GM12878 (cell line): ENCODE results near the gene WDTC1. TPM values are rescaled to one million over a fixed set of nuclear protein-coding genes. Genes with fewer than 3 reads are reported as not detected.

Experiments used
- ATAC-seq: fragments of 200-7000 bp; cut with Tn5 transposase; 3 replicates; pipeline ENCODE4 v1.9.1; 2020; ENCODE audit warnings: mild to moderate bottlenecking, moderate library complexity
- BruUV-seq: library from RNA; stranded (reverse); fragments of 400-500 nt; replicated peaks from 2 replicates; lab custom pipeline; 2021; lab: Mats Ljungman, UMichigan
- CTCF ChIA-PET: fragments of 300-600 bp; sonication (Branson Sonifier 250); formaldehyde crosslinking; extraction: SDS; loops from one replicate; lab custom pipeline; 2021; ENCODE audit warnings: inconsistent platforms; lab: Yijun Ruan, JAX
- POLR2A ChIA-PET: fragments of 350-600 bp; formaldehyde crosslinking; extraction: SDS; loops from one replicate; lab custom pipeline; 2021; ENCODE audit warnings: inconsistent platforms; lab: Charles Lee
- RAD21 ChIA-PET: fragments of 300-600 bp; sonication (Branson Sonifier 250); formaldehyde crosslinking; loops from one replicate; lab custom pipeline; 2023; ENCODE audit warnings: antibody characterized with exemption; ENCODE audit not compliant: unreplicated experiment; lab: Charles Lee
- SMC1A ChIA-PET: fragments of 300-600 bp; sonication (Branson Sonifier 250); formaldehyde crosslinking; loops from one replicate; lab custom pipeline; 2023; ENCODE audit not compliant: unreplicated experiment, uncharacterized antibody; lab: Charles Lee
- DNase-seq: peaks from one replicate; pipeline ENCODE4 v3.0.0-alpha.2; 2011; ENCODE audit warnings: low read depth, low spot score
- FAIRE-seq: peaks from 3 replicates; lab custom pipeline; 2011; peaks lifted over from hg19 to GRCh38; lab: Jason Lieb, UNC
- H2AFZ ChIP-seq: 2 replicates; pipeline ENCODE4 v1.6.0; 2011; ENCODE audit warnings: low read depth, low read length, control low read depth; ENCODE audit not compliant: control insufficient read depth
- H3K27ac ChIP-seq: 2 replicates; pipeline ENCODE4 v1.5.1; 2011; ENCODE audit warnings: control low read depth; ENCODE audit not compliant: control insufficient read depth, insufficient read depth
- H3K27me3 ChIP-seq, 2 experiments: replicated peaks in 1 of 2; 2 replicates each; pipeline versions ENCODE4 v1.6.0 to v1.6.1; 2011; ENCODE audit warnings: low read length in 1 of 2; ENCODE audit not compliant: control insufficient read depth in 2 of 2, insufficient read depth in 2 of 2
- H3K36me3 ChIP-seq, 2 experiments: 2 replicates each; pipeline ENCODE4 v1.5.1; 2011; ENCODE audit warnings: low read length in 1 of 2; ENCODE audit not compliant: control insufficient read depth in 2 of 2, insufficient read depth in 2 of 2
- H3K4me1 ChIP-seq: 2 replicates; pipeline ENCODE4 v1.6.1; 2011; ENCODE audit warnings: mild to moderate bottlenecking, low read length, moderate library complexity, mixed read lengths; ENCODE audit not compliant: control insufficient read depth, insufficient read depth
- H3K4me2 ChIP-seq: 2 replicates; pipeline ENCODE4 v1.6.0; 2011; ENCODE audit warnings: control low read depth; ENCODE audit not compliant: control insufficient read depth, insufficient read depth
- H3K4me3 ChIP-seq: fragments of 200-600 bp; sonication (generic); 2 replicates; pipeline ENCODE4 v1.5.1; 2016
- H3K79me2 ChIP-seq: 2 replicates; pipeline ENCODE4 v1.6.0; 2011; ENCODE audit warnings: low read length; ENCODE audit not compliant: control insufficient read depth, insufficient read depth
- H3K9ac ChIP-seq: 2 replicates; pipeline ENCODE4 v1.8.0; 2011; ENCODE audit warnings: low read length, control low read depth, mixed read lengths; ENCODE audit not compliant: control insufficient read depth, insufficient read depth
- H3K9me3 ChIP-seq: replicated peaks from 3 replicates; pipeline ENCODE4 v1.5.1; 2011; ENCODE audit warnings: mild to moderate bottlenecking, low read length; ENCODE audit not compliant: control insufficient read depth, insufficient read depth
- H4K20me1 ChIP-seq: 2 replicates; pipeline ENCODE4 v1.6.0; 2011; ENCODE audit not compliant: control insufficient read depth, insufficient read depth
- GABPA ChIP-seq: IDR thresholded peaks from 2 replicates; pipeline ENCODE4 v1.6.1; 2014; ENCODE audit warnings: antibody characterized with exemption, low read depth, mild to moderate bottlenecking, inconsistent platforms
- IRF5 ChIP-seq: fragments of 450-650 bp; IDR thresholded peaks from 2 replicates; pipeline ENCODE4 v1.6.1; 2017; ENCODE audit warnings: borderline replicate concordance
- MTA3 ChIP-seq: IDR thresholded peaks from 2 replicates; pipeline ENCODE4 v1.6.1; 2012; ENCODE audit warnings: low read length, inconsistent platforms, borderline replicate concordance
- NRF1 ChIP-seq: conservative IDR thresholded peaks from 2 replicates; pipeline ENCODE4 v1.6.1; 2011; ENCODE audit warnings: mild to moderate bottlenecking, low read depth, low read length, improper control_type of control experiment
- SMAD1 ChIP-seq: fragments of 450-650 bp; IDR thresholded peaks from 2 replicates; pipeline ENCODE4 v1.6.1; 2018; ENCODE audit warnings: mild to moderate bottlenecking, low read depth; ENCODE audit not compliant: partially characterized antibody
- SPI1 ChIP-seq: IDR thresholded peaks from 2 replicates; pipeline ENCODE4 v1.6.1; 2011; ENCODE audit warnings: low read depth, mild to moderate bottlenecking, low read length, moderate library complexity, borderline replicate concordance; ENCODE audit not compliant: insufficient read depth
- TAF1 ChIP-seq: IDR thresholded peaks from 2 replicates; pipeline ENCODE4 v1.6.1; 2011; ENCODE audit warnings: mild to moderate bottlenecking, low read depth, low read length, borderline replicate concordance
- WGBS: methylation state at CpG from one replicate; pipeline ENCODE4 v1.1.6; 2016; ENCODE audit warnings: low lambda C conversion rate; ENCODE audit not compliant: insufficient replicate concordance, insufficient coverage; ENCODE audit errors: missing lambda C conversion rate; 5-methylcytosine and 5-hydroxymethylcytosine counted together
- in situ Hi-C: fragments of 300-500 bp; cut with MboI; formaldehyde crosslinking; loops from 9 replicates; pipeline ENCODE4 v1.14.3; 2018; ENCODE audit warnings: mixed read lengths
- intact Hi-C: fragments of 100-400 bp; cut with micrococcal nuclease; formaldehyde crosslinking; loops from one replicate; pipeline ENCODE4 v1.14.2; 2022; ENCODE audit not compliant: unreplicated experiment
- polyA plus RNA-seq, 11 experiments: library from polyadenylated mRNA; depleted of rRNA in 4 of 11; unstranded in 6 of 11; stranded (reverse) in 5 of 11; fragments of >200 nt; fragmentation: Nextera tagmentation in 4 of 11; fragmentation: Illumina TruSeq in 1 of 11; extraction: Ambion mirVana in 4 of 11; extraction: Trizol in 1 of 11; gene quantifications; 1 replicate in 1 of 11; 2 replicates in 10 of 11; pipeline versions ENCODE4 v1.2.1 to v1.2.3, GENCODE V29; 2011 to 2016; ENCODE audit warnings: inconsistent platforms in 2 of 11, missing spikeins in 2 of 11, low read depth in 1 of 11
- total RNA-seq, 4 experiments: library from RNA; depleted of rRNA in 3 of 4; stranded (reverse); fragments of >200 nt in 3 of 4; fragmentation: Illumina TruSeq in 1 of 4; extraction: Trizol in 1 of 4; gene quantifications; 2 replicates each; pipeline versions ENCODE4 v1.2.1 to v1.2.3, GENCODE V29; 2013 to 2021
- TF ChIP-seq, protein P1 (sequence below): fragments of 450-650 bp; IDR thresholded peaks from 2 replicates; pipeline ENCODE4 v1.6.1; 2017; ENCODE audit warnings: mild to moderate bottlenecking
- TF ChIP-seq, protein P2 (sequence below): IDR thresholded peaks from 2 replicates; pipeline ENCODE4 v1.6.1; 2012; ENCODE audit warnings: improper control_type of control experiment, low read depth, low read length; ENCODE audit not compliant: insufficient replicate concordance

The WDTC1 gene
- total and polyA plus RNA-seq, 10 of the 15 experiments (the other 5 are each of a cell fraction or from before 2014, with no cell fraction given): 0.21 to 28.7 (median 7.6) TPM

DNA sequence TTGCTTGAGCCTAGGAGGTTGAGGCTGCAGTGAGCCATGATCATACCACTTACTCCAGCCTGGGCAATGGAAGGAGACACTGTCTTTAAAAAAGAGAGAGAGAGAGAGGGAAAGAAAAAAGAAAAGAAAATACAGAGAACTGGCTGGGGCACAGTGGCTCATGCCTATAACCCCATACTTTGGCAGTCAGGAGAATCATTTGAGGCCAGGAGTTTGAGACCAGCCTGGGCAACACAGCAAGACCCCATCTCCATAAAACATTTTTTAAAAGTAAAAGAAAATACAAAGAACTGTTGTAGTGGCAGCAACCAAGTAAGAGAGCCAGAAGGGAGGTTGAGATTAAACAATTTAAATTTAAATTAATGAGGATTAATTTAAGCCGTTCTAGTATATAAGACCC, 39.8 kb downstream of the WDTC1 start:
- in situ Hi-C loops (no loop called here), intact Hi-C loops (no loop called here)
- no peak for ATAC-seq
- DNase-seq: no peak
- WGBS: 92% methylated on average over 1 of the region's 1 CpG
- Histone ChIP-seq H3K27ac (no peak overlapping the region), H3K9ac (no peak overlapping the region), H3K79me2 (no peaks in the 10 kb centered on the region), H3K27me3 (no peaks in the 10 kb centered on the region), H3K9me3 (no peaks in the 10 kb centered on the region; the same call in 2 of the 3 replicates), H4K20me1 (no peaks in the 10 kb centered on the region), H3K36me3 (no peaks in the 10 kb centered on the region), H3K4me1 (no peaks in the 10 kb centered on the region), H3K4me3 (no peak overlapping the region), H3K4me2 (no peak overlapping the region), H2AFZ (no peak overlapping the region)
- ChIA-PET POLR2A (interaction anchor here (0.6 kb wide), 1 partner anchor 13 kb away, joined by 3 read pairs; no protein-coding TSS in a partner anchor), CTCF (no interaction called here), RAD21 (no interaction called here), SMC1A (interaction anchor here (1.5 kb wide), 1 partner anchor 9 kb away, joined by 4 read pairs; no protein-coding TSS in a partner anchor)
- TF ChIP-seq, protein P1, sequence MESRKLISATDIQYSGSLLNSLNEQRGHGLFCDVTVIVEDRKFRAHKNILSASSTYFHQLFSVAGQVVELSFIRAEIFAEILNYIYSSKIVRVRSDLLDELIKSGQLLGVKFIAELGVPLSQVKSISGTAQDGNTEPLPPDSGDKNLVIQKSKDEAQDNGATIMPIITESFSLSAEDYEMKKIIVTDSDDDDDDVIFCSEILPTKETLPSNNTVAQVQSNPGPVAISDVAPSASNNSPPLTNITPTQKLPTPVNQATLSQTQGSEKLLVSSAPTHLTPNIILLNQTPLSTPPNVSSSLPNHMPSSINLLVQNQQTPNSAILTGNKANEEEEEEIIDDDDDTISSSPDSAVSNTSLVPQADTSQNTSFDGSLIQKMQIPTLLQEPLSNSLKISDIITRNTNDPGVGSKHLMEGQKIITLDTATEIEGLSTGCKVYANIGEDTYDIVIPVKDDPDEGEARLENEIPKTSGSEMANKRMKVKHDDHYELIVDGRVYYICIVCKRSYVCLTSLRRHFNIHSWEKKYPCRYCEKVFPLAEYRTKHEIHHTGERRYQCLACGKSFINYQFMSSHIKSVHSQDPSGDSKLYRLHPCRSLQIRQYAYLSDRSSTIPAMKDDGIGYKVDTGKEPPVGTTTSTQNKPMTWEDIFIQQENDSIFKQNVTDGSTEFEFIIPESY: no peak
- no peak for TF ChIP-seq GABPA
- TF ChIP-seq SMAD1: no peak
- TF ChIP-seq MTA3: no peak
- TF ChIP-seq NRF1: no peak
- FAIRE-seq: no peak
- BruUV-seq: no TSS peak

DNA sequence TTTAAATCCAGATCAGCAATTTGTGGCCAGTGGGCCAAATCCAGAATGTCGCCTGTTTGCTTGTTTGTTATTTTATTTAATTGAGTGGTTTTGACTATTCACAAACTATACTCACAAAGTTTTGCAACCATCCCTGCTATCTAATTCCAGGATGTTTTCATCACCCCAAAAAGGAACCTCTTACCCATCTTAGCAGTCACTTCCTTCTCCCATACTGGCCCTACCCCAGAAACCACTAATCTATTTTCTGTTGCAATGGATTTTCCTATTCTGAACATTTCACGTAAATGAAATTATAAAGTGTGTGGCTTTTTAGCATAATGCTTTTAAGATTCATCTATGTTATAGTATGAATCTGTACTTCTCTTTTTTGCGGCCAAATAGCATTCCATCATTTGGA, 41.3 kb downstream of the WDTC1 start:
- Histone ChIP-seq H3K79me2 (no peaks in the 10 kb centered on the region), H4K20me1 (no peaks in the 10 kb centered on the region), H3K4me1 (no peaks in the 10 kb centered on the region), H3K4me3 (no peak overlapping the region), H3K36me3 (no peaks in the 10 kb centered on the region), H3K9me3 (no peaks in the 10 kb centered on the region; the same call in 2 of the 3 replicates), H3K4me2 (no peak overlapping the region), H3K27ac (no peak overlapping the region), H3K27me3 (no peaks in the 10 kb centered on the region), H2AFZ (no peak overlapping the region), H3K9ac (no peak overlapping the region)
- BruUV-seq: no TSS peak
- ATAC-seq: no peak
- no peak for FAIRE-seq
- 55% methylated on average over 3 of the region's 3 CpGs for WGBS
- intact Hi-C loops (no loop called here), in situ Hi-C loops (no loop called here)
- POLR2A ChIA-PET: no interaction called here
- DNase-seq: no peak
- CTCF ChIA-PET: interaction anchor here (0.6 kb wide), 1 partner anchor 9 kb away, joined by 4 read pairs; no protein-coding TSS in a partner anchor
- RAD21 ChIA-PET: no interaction called here
- SMC1A ChIA-PET: no interaction called here
- TF ChIP-seq, protein P2, sequence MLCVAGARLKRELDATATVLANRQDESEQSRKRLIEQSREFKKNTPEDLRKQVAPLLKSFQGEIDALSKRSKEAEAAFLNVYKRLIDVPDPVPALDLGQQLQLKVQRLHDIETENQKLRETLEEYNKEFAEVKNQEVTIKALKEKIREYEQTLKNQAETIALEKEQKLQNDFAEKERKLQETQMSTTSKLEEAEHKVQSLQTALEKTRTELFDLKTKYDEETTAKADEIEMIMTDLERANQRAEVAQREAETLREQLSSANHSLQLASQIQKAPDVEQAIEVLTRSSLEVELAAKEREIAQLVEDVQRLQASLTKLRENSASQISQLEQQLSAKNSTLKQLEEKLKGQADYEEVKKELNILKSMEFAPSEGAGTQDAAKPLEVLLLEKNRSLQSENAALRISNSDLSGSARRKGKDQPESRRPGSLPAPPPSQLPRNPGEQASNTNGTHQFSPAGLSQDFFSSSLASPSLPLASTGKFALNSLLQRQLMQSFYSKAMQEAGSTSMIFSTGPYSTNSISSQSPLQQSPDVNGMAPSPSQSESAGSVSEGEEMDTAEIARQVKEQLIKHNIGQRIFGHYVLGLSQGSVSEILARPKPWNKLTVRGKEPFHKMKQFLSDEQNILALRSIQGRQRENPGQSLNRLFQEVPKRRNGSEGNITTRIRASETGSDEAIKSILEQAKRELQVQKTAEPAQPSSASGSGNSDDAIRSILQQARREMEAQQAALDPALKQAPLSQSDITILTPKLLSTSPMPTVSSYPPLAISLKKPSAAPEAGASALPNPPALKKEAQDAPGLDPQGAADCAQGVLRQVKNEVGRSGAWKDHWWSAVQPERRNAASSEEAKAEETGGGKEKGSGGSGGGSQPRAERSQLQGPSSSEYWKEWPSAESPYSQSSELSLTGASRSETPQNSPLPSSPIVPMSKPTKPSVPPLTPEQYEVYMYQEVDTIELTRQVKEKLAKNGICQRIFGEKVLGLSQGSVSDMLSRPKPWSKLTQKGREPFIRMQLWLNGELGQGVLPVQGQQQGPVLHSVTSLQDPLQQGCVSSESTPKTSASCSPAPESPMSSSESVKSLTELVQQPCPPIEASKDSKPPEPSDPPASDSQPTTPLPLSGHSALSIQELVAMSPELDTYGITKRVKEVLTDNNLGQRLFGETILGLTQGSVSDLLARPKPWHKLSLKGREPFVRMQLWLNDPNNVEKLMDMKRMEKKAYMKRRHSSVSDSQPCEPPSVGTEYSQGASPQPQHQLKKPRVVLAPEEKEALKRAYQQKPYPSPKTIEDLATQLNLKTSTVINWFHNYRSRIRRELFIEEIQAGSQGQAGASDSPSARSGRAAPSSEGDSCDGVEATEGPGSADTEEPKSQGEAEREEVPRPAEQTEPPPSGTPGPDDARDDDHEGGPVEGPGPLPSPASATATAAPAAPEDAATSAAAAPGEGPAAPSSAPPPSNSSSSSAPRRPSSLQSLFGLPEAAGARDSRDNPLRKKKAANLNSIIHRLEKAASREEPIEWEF: no peak
- no peak for TF ChIP-seq SPI1
- no peak for TF ChIP-seq IRF5
- no peak for TF ChIP-seq TAF1
